ENCODE data around the gene L3MBTL4. TPM values are rescaled to one million over a fixed set of nuclear protein-coding genes. Genes with fewer than 3 reads are reported as not detected.
A peak's percentile ranks its signal among the peaks of the same experiment; 100 is the strongest.

Gene L3MBTL4
- total RNA-seq, 6 experiments from 2014 or later, result 8.2 to 16.0 (median 11.3) TPM

DNA sequence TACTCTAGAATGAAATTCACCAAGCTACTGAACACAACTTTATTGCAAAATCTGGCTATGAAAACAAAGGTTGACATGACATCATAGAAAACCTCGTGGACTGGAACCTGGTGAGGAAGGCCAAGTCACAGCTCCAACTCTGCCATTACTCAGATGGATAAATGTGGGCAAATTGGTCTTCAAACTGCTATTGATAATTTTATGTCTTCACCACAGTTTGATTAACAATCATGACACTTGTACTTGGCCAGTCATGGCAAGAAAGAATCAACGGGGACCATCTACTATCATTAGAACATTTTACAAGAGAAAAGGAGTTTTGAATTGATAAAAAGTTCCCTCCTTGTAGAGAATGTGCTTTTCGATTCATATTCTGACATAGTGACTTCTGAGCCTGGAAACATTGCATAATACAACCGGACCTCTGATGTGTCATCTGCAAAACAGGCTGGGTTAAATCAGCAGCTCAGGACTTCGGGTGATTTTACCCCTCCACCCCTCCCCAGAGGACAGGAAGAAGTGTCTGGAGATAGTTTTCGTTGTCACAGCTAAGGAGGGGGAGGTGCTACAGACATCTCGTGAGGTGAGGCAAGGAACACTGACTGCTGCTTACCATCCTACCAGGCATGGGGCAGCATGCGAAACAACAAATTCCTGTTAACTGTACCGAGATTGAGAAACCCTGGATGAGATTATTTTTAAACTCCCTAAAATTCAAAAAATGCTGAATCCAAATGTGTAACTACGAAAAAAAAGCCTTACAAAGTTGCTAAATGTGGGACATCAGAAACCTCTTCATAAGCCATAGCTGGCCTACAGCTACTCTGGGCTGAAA lies 8.4 kb downstream of the L3MBTL4 start:
- peak; percentile 60 to 85 (median 74) for ATAC-seq

DNA sequence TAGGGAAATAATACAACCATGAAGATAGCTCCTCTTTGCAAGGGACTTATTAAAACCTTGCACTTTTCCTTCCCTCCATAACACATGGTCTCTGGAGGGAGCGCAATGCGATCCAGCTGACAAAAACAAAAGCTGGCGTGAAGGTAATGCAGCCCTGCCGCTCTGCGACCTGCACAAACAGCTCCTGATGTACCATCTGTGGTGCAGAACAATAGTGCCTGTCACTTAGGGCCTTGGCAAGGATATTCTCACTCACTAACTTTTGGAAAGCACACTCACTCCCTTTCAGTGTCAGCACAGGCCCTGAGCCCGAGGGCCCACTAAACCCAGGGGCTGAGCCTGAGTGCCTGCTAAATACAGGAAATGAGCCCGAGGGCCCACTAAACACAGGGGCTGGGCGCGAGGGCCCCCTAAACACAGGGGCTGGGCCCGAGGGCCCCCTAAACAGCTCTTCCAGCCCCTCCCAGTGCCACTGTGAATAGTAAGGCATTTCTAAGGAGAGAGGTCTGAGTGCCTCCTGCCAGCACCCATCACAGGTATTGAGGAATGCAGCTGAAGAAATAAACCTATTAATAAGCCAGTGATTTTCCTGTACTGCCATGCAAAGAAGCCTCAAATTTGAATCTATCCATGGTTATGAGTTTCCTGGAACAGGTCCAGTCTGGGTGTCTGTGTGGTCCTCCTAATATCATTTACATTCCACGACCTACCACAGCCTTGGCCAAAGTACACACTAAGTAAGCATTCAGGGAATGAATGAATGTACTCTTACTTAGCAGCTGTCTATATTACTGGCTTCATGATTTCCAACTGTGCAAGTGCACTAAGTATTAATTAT lies 9.3 kb downstream of the L3MBTL4 start:
- no peak overlapping the region for H3K4me3 ChIP-seq
- H3K27me3 ChIP-seq, result no peaks in the 10 kb centered on the region
- intact Hi-C loops (cut with DNase I), result no loop called here
- TF ChIP-seq CTCF (IDR thresholded peaks at IDR 0.05), result no peak
- no peaks in the 10 kb centered on the region for H3K9me3 ChIP-seq
- peaks cover 0 to 34% (median 8%) of the 10 kb centered on the region in 4 donors for H3K4me1 ChIP-seq
- DNase-seq (no peak), ATAC-seq (peak in 3 of 4 donors; percentile 4 to 5 (median 5))
- H3K27ac ChIP-seq, result peak overlapping the region; percentile 16 to 61 (median 17)
- no peaks in the 10 kb centered on the region for H3K36me3 ChIP-seq
- 88% methylated on average over 8 of the region's 11 CpGs for WGBS (ENCODE audit: insufficient coverage, low coverage, low lambda C conversion rate, missing lambda C conversion rate)

More for the DNA sequence above, 8.4 kb downstream of the L3MBTL4 start:
- no peak for TF ChIP-seq POLR2A (IDR thresholded peaks at IDR 0.05)
- no peak for TF ChIP-seq CTCF (IDR thresholded peaks at IDR 0.05)
- Histone ChIP-seq H3K36me3 (no peaks in the 10 kb centered on the region), H3K4me1 (peaks cover 0 to 34% (median 8%) of the 10 kb centered on the region in 4 donors), H3K4me3 (no peak overlapping the region), H3K27ac (peak overlapping the region; percentile 16 to 61 (median 17)), H3K9me3 (no peaks in the 10 kb centered on the region), H3K27me3 (no peaks in the 10 kb centered on the region)
- DNase-seq, result no peak
- WGBS (ENCODE audit: insufficient coverage, low coverage, low lambda C conversion rate, missing lambda C conversion rate), result 19% methylated on average over 10 of the region's 10 CpGs
- intact Hi-C loops (cut with DNase I), result no loop called here

DNA sequence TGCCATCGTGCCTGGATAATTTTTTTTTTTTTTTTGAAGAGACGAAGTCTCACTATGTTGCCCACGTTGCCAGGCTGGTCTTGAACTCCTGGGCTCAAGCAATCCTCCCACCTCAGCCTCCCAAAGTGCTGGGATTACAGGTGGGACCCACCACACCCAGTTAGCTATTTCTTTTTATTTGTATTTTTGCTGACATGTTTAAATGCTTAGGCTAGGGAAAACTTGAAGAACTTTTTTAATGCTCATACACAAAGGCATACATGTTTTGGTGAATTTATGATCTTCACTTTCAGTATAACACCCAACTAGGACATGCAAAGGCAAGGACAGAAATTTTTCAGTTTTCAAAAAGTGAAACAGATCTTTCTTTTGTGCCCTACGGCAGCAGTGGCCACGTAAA lies 9.9 kb downstream of the L3MBTL4 start:
- no peak for ATAC-seq
- WGBS (ENCODE audit: insufficient coverage, low coverage, low lambda C conversion rate, missing lambda C conversion rate), result 82% methylated on average over 5 of the region's 5 CpGs

GRCh38 chr18:6401687-6402086 lies 13.0 kb downstream of the L3MBTL4 start:
- Histone ChIP-seq H3K27me3 (no peaks in the 10 kb centered on the region), H3K27ac (no peak overlapping the region), H3K9me3 (no peaks in the 10 kb centered on the region), H3K4me3 (no peak overlapping the region), H3K4me1 (peaks cover 0 to 25% (median 7%) of the 10 kb centered on the region in 4 donors), H3K36me3 (no peaks in the 10 kb centered on the region)
- 67% methylated on average over 4 of the region's 8 CpGs for WGBS (ENCODE audit: insufficient coverage, low coverage, low lambda C conversion rate, missing lambda C conversion rate)
- intact Hi-C loops (cut with DNase I), result no loop called here
- no peak for ATAC-seq
- DNase-seq, result no peak
- TF ChIP-seq POLR2A (IDR thresholded peaks at IDR 0.05), result no peak
- TF ChIP-seq CTCF (IDR thresholded peaks at IDR 0.05), result peak in 1 of 4 donors; percentile 15

More for the DNA sequence above, 9.9 kb downstream of the L3MBTL4 start:
- no peak for DNase-seq
- intact Hi-C loops (cut with DNase I), result no loop called here
- TF ChIP-seq POLR2A (IDR thresholded peaks at IDR 0.05), result no peak
- no peak for TF ChIP-seq CTCF (IDR thresholded peaks at IDR 0.05)
- Histone ChIP-seq H3K4me3 (no peak overlapping the region), H3K27me3 (no peaks in the 10 kb centered on the region), H3K27ac (no peak overlapping the region), H3K36me3 (no peaks in the 10 kb centered on the region), H3K9me3 (no peaks in the 10 kb centered on the region), H3K4me1 (peaks cover 0 to 34% (median 8%) of the 10 kb centered on the region in 4 donors)
